Measurements from ENCODE around the gene BAZ2B.
A peak's percentile ranks its signal among the peaks of the same experiment; 100 is the strongest.
"Not testable (repeated sequence)": the region's sequence is repeated elsewhere in the genome, so short reads cannot be mapped to it uniquely, and the experiment has no call there.

Gene BAZ2B

DNA sequence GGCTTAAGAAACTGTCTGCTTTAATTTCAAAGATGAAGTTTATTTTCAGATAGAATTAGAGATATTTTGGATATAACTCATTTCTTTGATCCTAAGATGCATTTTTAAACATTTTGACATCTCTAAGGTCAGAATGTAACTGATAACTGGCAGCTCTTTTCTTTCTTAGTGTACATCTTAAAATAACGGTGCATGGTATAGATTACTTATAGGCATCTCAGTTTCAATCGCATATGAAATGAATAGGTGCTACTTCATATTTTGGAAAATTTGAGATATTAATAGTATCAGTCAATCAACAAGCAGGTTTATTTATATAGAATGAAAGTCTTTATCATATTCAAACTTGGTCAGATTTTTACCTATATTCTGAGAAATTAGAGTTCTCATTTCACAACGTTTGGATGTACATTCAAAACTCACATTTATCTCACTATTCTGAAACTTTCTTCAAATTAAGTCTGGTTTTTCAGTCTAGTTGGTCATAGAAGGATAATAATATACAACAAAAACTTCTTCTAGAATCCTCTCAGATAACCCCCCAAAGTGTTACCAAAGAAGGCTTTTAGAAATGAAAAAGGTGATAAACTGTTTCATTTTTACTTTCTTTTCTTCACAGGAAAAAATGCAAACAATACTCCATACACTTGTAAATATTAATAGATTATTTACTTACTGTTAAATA is 207.1 kb downstream of the BAZ2B start:
- no peaks in the 10 kb centered on the region for H3K4me1 ChIP-seq
- H3K27me3 ChIP-seq = no peaks in the 10 kb centered on the region
- TF ChIP-seq Cebpa-rat (IDR thresholded peaks at IDR 0.05) = no peak
- no peak overlapping the region for H3K9ac ChIP-seq
- no peaks in the 10 kb centered on the region; the same call in 1 of the 2 replicates for H3K9me3 ChIP-seq
- no peak overlapping the region for H3K4me3 ChIP-seq
- H4K20me1 ChIP-seq = no peaks in the 10 kb centered on the region
- H3K27ac ChIP-seq = no peak overlapping the region
- no peak overlapping the region for H3K4me2 ChIP-seq
- H3K36me3 ChIP-seq = peaks cover 34% of the 10 kb centered on the region; the same call in 1 of the 2 replicates

DNA sequence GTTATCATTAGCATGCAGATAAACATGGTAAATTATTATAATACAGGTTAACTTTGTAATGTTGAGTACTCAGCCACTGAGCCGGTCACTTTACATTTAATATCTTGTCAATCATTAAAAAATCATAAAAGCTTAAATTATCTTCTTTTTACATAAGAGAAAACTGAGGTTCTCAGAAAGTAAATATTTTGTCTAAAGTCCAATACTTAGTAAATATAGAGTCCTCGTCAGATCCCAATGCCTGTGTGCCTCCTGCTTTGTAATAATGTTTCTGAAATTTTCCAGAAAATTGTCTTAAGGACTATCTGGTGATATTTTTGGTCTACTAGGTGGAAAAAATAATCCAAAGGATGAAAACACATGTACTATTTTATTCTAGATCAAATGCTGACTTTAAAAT is 213.6 kb downstream of the BAZ2B start:
- H3K36me3 ChIP-seq = peaks cover 13% of the 10 kb centered on the region; the same call in 1 of the 2 replicates
- H3K27ac ChIP-seq = no peak overlapping the region
- TF ChIP-seq Cebpa-rat (IDR thresholded peaks at IDR 0.05) = no peak

GRCh38 chr2:159402160-159402559 is 214.2 kb downstream of the BAZ2B start:
- not testable (repeated sequence) for H3K4me2 ChIP-seq, H3K9ac ChIP-seq, H4K20me1 ChIP-seq, H3K9me3 ChIP-seq, H3K4me1 ChIP-seq, H3K27me3 ChIP-seq, H3K27ac ChIP-seq, H3K4me3 ChIP-seq
- peaks cover 11% of the 10 kb centered on the region; the same call in 1 of the 2 replicates for H3K36me3 ChIP-seq

More for the DNA sequence above, 213.6 kb downstream of the BAZ2B start:
- Histone ChIP-seq H4K20me1 (no peaks in the 10 kb centered on the region), H3K27me3 (no peaks in the 10 kb centered on the region), H3K9me3 (no peaks in the 10 kb centered on the region; the same call in 1 of the 2 replicates), H3K4me1 (no peaks in the 10 kb centered on the region), H3K4me2 (no peak overlapping the region), H3K4me3 (no peak overlapping the region), H3K9ac (no peak overlapping the region)

DNA sequence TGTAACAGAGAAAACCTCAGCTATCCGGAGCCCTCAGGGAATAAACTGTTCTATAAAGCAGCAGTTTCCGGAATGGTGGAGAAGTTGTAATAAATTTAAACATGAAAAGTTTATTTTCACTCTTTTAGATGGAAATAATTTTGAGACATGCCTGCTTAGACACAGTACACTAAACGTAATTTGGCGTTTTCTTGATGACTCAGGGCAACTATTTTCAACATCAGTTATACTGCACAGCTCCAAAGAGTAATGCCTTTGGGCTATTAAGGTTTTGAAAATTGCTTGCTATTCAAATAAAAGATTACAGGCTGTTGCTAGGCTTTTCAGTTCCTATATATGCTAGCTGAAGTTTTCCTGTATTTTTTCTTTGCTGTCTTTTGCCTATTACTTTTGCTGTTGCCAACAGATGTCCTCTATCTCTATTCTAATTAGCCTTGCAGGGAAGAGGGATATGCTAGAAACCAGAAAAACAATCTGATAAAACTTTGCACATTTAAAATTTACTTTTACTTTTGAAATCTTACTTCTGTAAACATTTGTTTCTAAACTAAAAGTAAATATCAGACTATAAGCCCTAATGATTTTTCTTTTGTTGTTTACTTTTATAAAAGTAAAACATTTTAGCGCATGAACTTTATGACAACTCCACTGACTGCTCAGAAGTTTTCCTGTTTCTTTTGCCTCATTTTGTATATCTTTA is 216.5 kb downstream of the BAZ2B start:
- Histone ChIP-seq H3K4me3 (no peak overlapping the region), H3K27me3 (no peaks in the 10 kb centered on the region), H3K4me2 (no peak overlapping the region), H3K4me1 (no peaks in the 10 kb centered on the region), H3K27ac (no peak overlapping the region), H3K9ac (no peak overlapping the region), H3K36me3 (no peaks in the 10 kb centered on the region), H3K9me3 (no peaks in the 10 kb centered on the region), H4K20me1 (no peaks in the 10 kb centered on the region)
- TF ChIP-seq Cebpa-rat (IDR thresholded peaks at IDR 0.05) = no peak

GRCh38 chr2:159396799-159397198 is 219.5 kb downstream of the BAZ2B start:
- TF ChIP-seq Cebpa-rat (IDR thresholded peaks at IDR 0.05) = no peak
- no peak overlapping the region for H3K9ac ChIP-seq
- H3K27me3 ChIP-seq = no peaks in the 10 kb centered on the region
- no peak overlapping the region for H3K27ac ChIP-seq
- H3K4me2 ChIP-seq = no peak overlapping the region
- peaks cover 17% of the 10 kb centered on the region for H3K36me3 ChIP-seq
- no peaks in the 10 kb centered on the region for H3K4me1 ChIP-seq
- H4K20me1 ChIP-seq = no peaks in the 10 kb centered on the region
- no peaks in the 10 kb centered on the region for H3K9me3 ChIP-seq
- no peak overlapping the region for H3K4me3 ChIP-seq

GRCh38 chr2:159382447-159383028 is 233.8 kb downstream of the BAZ2B start:
- H3K36me3 ChIP-seq = peaks cover 26% of the 10 kb centered on the region
- H3K27me3 ChIP-seq = no peaks in the 10 kb centered on the region
- H3K4me2 ChIP-seq = no peak overlapping the region
- no peak overlapping the region for H3K9ac ChIP-seq
- H3K27ac ChIP-seq = no peak overlapping the region
- H3K4me3 ChIP-seq = no peak overlapping the region
- no peaks in the 10 kb centered on the region for H3K9me3 ChIP-seq
- peaks cover 11% of the 10 kb centered on the region for H3K4me1 ChIP-seq
- no peaks in the 10 kb centered on the region for H4K20me1 ChIP-seq
- TF ChIP-seq Cebpa-rat (IDR thresholded peaks at IDR 0.05) = no peak

- Histone ChIP-seq H3K36me3 (peaks cover 26% of the 10 kb centered on the region), H3K27me3 (no peaks in the 10 kb centered on the region), H4K20me1 (no peaks in the 10 kb centered on the region), H3K4me3 (no peak overlapping the region), H3K4me1 (peaks cover 11% of the 10 kb centered on the region), H3K27ac (no peak overlapping the region), H3K9ac (no peak overlapping the region), H3K4me2 (peak overlapping the region; percentile 36), H3K9me3 (no peaks in the 10 kb centered on the region)
- TF ChIP-seq Cebpa-rat (IDR thresholded peaks at IDR 0.05) = no peak
These were observed 234.8 kb downstream of the BAZ2B start for GRCh38 chr2:159381574-159381973.

- Histone ChIP-seq H3K36me3 (peaks cover 24% of the 10 kb centered on the region), H3K9ac (no peak overlapping the region), H3K9me3 (no peaks in the 10 kb centered on the region), H3K4me2 (peak overlapping the region; percentile 36; the same call in 1 of the 2 replicates), H3K27me3 (no peaks in the 10 kb centered on the region), H3K4me1 (peaks cover 11% of the 10 kb centered on the region), H3K4me3 (no peak overlapping the region), H3K27ac (no peak overlapping the region), H4K20me1 (no peaks in the 10 kb centered on the region)
- no peak for TF ChIP-seq Cebpa-rat (IDR thresholded peaks at IDR 0.05)
These were observed 235.6 kb downstream of the BAZ2B start for GRCh38 chr2:159380685-159381239.

DNA sequence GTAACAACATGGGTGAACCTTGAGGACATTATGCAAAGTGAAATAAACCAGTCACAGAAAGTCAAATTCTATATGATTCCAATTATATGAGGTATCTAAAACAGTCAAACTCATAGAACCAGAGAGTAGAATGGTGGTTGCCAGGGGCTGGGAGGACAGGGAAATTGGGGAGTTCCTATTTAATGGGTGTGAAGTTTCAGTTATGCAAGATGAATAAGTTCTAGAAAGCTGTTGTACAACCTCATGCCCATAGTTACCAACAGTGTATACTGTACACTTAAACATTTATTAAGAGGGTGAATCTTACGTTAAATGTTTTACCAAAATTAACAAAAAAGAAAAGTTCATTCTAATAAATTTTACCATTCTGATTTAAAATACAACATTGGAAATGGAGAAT is 237.2 kb downstream of the BAZ2B start:
- no peak overlapping the region for H3K27ac ChIP-seq
- TF ChIP-seq Cebpa-rat (IDR thresholded peaks at IDR 0.05) = no peak
- no peak overlapping the region for H3K4me2 ChIP-seq
- H3K9ac ChIP-seq = no peak overlapping the region
- no peaks in the 10 kb centered on the region for H3K27me3 ChIP-seq
- no peaks in the 10 kb centered on the region for H3K9me3 ChIP-seq
- H3K36me3 ChIP-seq = peaks cover 18% of the 10 kb centered on the region; the same call in 1 of the 2 replicates
- H4K20me1 ChIP-seq = no peaks in the 10 kb centered on the region
- H3K4me3 ChIP-seq = no peak overlapping the region
- peaks cover 11% of the 10 kb centered on the region for H3K4me1 ChIP-seq

GRCh38 chr2:159375241-159375640 is 241.1 kb downstream of the BAZ2B start:
- H3K4me1 ChIP-seq = no peaks in the 10 kb centered on the region
- H3K4me3 ChIP-seq = no peak overlapping the region
- H3K36me3 ChIP-seq = peaks cover 32% of the 10 kb centered on the region
- TF ChIP-seq Cebpa-rat (IDR thresholded peaks at IDR 0.05) = no peak
- H3K9me3 ChIP-seq = no peaks in the 10 kb centered on the region
- no peaks in the 10 kb centered on the region for H3K27me3 ChIP-seq
- no peaks in the 10 kb centered on the region for H4K20me1 ChIP-seq
- no peak overlapping the region for H3K27ac ChIP-seq
- H3K4me2 ChIP-seq = no peak overlapping the region
- H3K9ac ChIP-seq = no peak overlapping the region
